GM18868 (cell line): ENCODE data around the gene DIPK1A.

Source experiments
- ATAC-seq: cut with Tn5 transposase; IDR thresholded peaks from one replicate; pipeline ENCODE4 v1.9.1; 2021; ENCODE audit warnings: mild to moderate bottlenecking, moderate library complexity; ENCODE audit not compliant: unreplicated experiment

Gene DIPK1A

GRCh38 chr1:92808381-92808780 lies 152.9 kb downstream of the DIPK1A start:
- ATAC-seq, result no peak

DNA sequence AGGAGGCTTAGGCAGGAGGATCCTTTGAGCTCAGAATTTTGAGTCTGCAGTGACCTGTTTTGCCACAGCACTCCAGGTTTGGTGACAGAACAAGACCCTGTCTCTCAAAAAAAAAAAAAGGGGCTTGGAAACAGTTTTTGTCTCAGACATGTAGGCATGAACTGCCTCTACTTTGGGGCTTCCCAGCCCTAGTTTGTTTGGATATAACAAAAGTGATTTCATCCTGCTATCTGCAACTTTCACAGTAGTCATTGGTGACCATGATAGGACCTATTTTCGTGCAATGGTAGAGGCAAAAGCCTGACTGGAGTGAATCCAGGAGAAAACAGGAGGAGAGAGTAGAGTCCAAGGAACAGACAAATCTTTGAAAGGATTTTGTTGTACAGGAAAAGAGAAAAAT lies 156.0 kb downstream of the DIPK1A start:
- no peak for ATAC-seq

GRCh38 chr1:92804721-92805201 lies 156.5 kb downstream of the DIPK1A start:
- no peak for ATAC-seq

- ATAC-seq, result no peak
These were observed 157.9 kb downstream of the DIPK1A start for GRCh38 chr1:92803140-92803887.

- no peak for ATAC-seq
These were observed 163.3 kb downstream of the DIPK1A start for GRCh38 chr1:92797961-92798360.

- ATAC-seq, result no peak
These were observed 164.0 kb downstream of the DIPK1A start for GRCh38 chr1:92797297-92797696.

- no peak for ATAC-seq
These were observed 166.1 kb downstream of the DIPK1A start for GRCh38 chr1:92795166-92795565.

DNA sequence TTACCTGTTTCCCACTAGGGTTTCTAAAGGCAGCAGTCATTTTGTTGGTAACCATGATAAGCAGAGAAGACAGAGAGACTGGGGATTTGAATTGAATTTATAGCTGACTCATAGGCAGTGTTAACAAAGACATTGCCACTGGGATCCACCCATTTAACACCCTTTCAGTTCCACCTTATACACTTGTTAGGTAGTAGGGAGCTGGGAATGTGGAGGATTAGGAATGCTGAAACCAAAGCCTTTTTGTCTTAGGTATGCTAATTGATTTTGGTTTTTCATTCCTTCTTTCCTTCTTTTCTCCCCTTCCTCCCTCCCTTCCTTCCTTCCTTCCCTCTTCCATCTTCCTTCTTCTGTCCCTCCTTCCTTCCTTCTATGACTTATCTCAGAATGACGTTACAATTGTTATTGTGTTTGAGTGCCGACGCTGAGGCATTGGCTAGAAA lies 168.9 kb downstream of the DIPK1A start:
- ATAC-seq, result no peak
